Neutrophil (primary cell): ENCODE measurements around the gene TBC1D25.
A peak's percentile ranks its signal among the peaks of the same experiment; 100 is the strongest.
"Not testable (repeated sequence)": the region's sequence is repeated elsewhere in the genome, so short reads cannot be mapped to it uniquely, and the experiment has no call there.

Source experiments
- H3K27ac ChIP-seq: fragments of 200-600 bp; sonication (generic); 2 replicates; pipeline ENCODE4 v1.5.1; 2016; ENCODE audit warnings: mild to moderate bottlenecking, moderate library complexity
- H3K27me3 ChIP-seq: fragments of 200-600 bp; sonication (generic); 2 replicates; pipeline ENCODE4 v1.6.0; 2016; ENCODE audit warnings: mild to moderate bottlenecking
- H3K36me3 ChIP-seq: fragments of 200-600 bp; sonication (generic); 2 replicates; pipeline ENCODE4 v1.5.1; 2017
- H3K4me1 ChIP-seq, 2 experiments: fragments of 200-600 bp in 1 of 2; sonication (generic) in 1 of 2; 1 replicate in 1 of 2; 2 replicates in 1 of 2; pipeline versions ENCODE4 v1.5.1 to v1.6.1; 2013 to 2016; ENCODE audit warnings: low read depth in 1 of 2, low read length in 1 of 2, mild to moderate bottlenecking in 1 of 2, moderate library complexity in 1 of 2; ENCODE audit not compliant: control insufficient read depth in 1 of 2, insufficient read depth in 1 of 2
- H3K4me3 ChIP-seq, 2 experiments: fragments of 200-600 bp in 1 of 2; sonication (generic) in 1 of 2; 1 replicate in 1 of 2; 2 replicates in 1 of 2; pipeline ENCODE4 v1.5.1; 2013 to 2016; ENCODE audit warnings: low read depth in 1 of 2, low read length in 1 of 2, mild to moderate bottlenecking in 1 of 2, moderate library complexity in 1 of 2
- H3K9me3 ChIP-seq: fragments of 200-600 bp; sonication (generic); 2 replicates; pipeline ENCODE4 v1.5.1; 2016
- CTCF ChIP-seq: fragments of 200-600 bp; sonication (generic); IDR thresholded peaks from 2 replicates; pipeline ENCODE4 v1.5.1; 2016; ENCODE audit warnings: antibody characterized with exemption

The TBC1D25 gene

GRCh38 chrX:48516285-48516684 is 23.2 kb upstream of the TBC1D25 start:
- H3K27ac ChIP-seq = no peak overlapping the region
- TF ChIP-seq CTCF = no peak

DNA sequence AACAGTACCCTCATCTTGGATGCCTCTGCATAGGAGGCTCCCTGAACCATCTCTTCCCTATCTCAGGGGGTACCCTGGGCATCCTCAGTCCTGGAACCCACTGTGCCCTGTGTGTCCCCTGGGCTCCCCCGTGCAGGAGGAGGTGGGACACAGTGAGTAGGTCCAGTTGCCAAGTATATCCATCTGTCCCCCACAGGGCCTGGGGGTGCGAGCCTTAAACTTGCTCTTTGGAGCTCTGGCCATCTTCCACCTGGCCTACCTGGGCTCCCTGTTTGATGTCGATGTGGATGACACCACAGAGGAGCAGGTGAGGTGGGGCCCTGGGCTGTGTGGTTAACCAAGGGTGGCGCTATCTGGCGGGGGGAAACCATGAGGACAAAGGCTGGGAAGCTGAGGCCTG is 22.5 kb upstream of the TBC1D25 start:
- no peak overlapping the region for H3K4me3 ChIP-seq
- H3K27me3 ChIP-seq = no peaks in the 10 kb centered on the region
- peaks cover 0 to 16% of the 10 kb centered on the region in 2 experiments for H3K4me1 ChIP-seq
- no peaks in the 10 kb centered on the region for H3K36me3 ChIP-seq
- TF ChIP-seq CTCF = no peak
- no peaks in the 10 kb centered on the region for H3K9me3 ChIP-seq
- no peak overlapping the region for H3K27ac ChIP-seq

More at GRCh38 chrX:48516285-48516684, 23.2 kb upstream of the TBC1D25 start:
- Histone ChIP-seq H3K4me3 (no peak overlapping the region), H3K36me3 (no peaks in the 10 kb centered on the region), H3K4me1 (peaks cover 0 to 13% of the 10 kb centered on the region in 2 experiments), H3K27me3 (no peaks in the 10 kb centered on the region), H3K9me3 (no peaks in the 10 kb centered on the region)

GRCh38 chrX:48519481-48519880 is 20.0 kb upstream of the TBC1D25 start:
- Histone ChIP-seq H3K4me1 (peaks cover 5 to 21% of the 10 kb centered on the region in 2 experiments), H3K27ac (peak overlapping the region; percentile 45)
- H3K9me3 ChIP-seq, H3K36me3 ChIP-seq, H3K27me3 ChIP-seq, H3K4me3 ChIP-seq: not testable (repeated sequence)

DNA sequence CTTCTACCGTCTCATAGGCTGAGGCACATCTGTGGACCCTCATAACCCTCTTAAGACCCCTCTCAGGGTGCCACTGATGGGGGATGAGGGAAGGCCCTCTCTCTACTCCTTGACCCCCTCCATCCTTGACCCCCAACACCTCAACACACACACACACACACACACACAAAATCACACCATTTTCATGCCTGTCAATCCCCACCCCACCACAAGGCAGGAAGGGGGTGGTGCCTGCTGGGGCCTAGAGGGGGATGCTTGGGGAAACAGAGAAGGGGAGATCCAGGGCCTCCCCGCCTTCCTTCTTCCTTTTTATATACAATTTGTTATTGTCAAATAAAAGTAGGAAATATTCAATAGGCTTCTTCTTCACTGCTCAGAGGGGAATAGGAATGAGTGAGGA is 19.1 kb upstream of the TBC1D25 start:
- peaks cover 5 to 21% of the 10 kb centered on the region in 2 experiments for H3K4me1 ChIP-seq
- H3K36me3 ChIP-seq = no peaks in the 10 kb centered on the region
- no peaks in the 10 kb centered on the region for H3K27me3 ChIP-seq
- TF ChIP-seq CTCF = no peak
- no peak overlapping the region for H3K27ac ChIP-seq
- no peak overlapping the region for H3K4me3 ChIP-seq
- H3K9me3 ChIP-seq = no peaks in the 10 kb centered on the region

DNA sequence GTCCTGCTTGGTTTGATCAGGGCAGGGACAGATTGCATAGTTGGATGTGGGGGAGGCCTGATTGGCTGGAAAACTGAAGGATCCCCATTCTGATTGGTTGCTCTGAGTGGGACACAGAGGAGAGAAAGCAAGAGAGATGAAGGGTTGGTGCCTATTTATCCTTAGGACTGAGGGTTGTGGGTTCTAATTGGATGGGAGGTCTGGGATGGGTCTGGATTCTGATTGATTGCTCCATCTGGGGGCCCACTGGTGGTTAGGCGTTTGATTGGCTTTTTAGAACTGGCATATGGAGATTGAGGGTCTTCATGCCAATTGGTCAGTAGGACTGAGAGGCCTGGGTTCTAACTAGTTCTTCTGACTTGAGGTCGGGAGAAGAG is 18.6 kb upstream of the TBC1D25 start:
- Histone ChIP-seq H3K4me3 (peak overlapping the region; percentile 68 to 76), H3K9me3 (no peaks in the 10 kb centered on the region), H3K4me1 (peaks cover 5 to 21% of the 10 kb centered on the region in 2 experiments), H3K36me3 (no peaks in the 10 kb centered on the region), H3K27me3 (no peaks in the 10 kb centered on the region), H3K27ac (peak overlapping the region; percentile 79)
- no peak for TF ChIP-seq CTCF

- H3K9me3 ChIP-seq = no peaks in the 10 kb centered on the region
- H3K4me3 ChIP-seq = peak within 1 kb of the TSS; percentile 68 to 76
- no peaks in the 10 kb centered on the region for H3K36me3 ChIP-seq
- TF ChIP-seq CTCF = no peak
- no peaks in the 10 kb centered on the region for H3K27me3 ChIP-seq
- peaks cover 5 to 21% of the 10 kb centered on the region in 2 experiments for H3K4me1 ChIP-seq
- H3K27ac ChIP-seq = peak within 1 kb of the TSS; percentile 79
These were observed 17.9 kb upstream of the TBC1D25 start, which contains the start of gene EBP for GRCh38 chrX:48521353-48522243. EBP (plus strand) TSS chrX:48521808; CDS start chrX:48523772, 1,964 bp downstream.
